HEK293 (cell line): ENCODE measurements around the gene VRK3.

Source experiments
- CTCF ChIA-PET: fragments of 350-600 bp; formaldehyde crosslinking; extraction: SDS; loops from one replicate; lab custom pipeline; 2021; ENCODE audit warnings: antibody characterized with exemption; lab: Yijun Ruan, JAX
- POLR2A ChIA-PET: fragments of 300-600 bp; formaldehyde crosslinking; extraction: SDS; loops from one replicate; lab custom pipeline; 2020; ENCODE audit warnings: antibody characterized with exemption, inconsistent platforms; lab: Yijun Ruan, JAX
- H3K27ac ChIP-seq: fragments of 200-500 bp; sonication (Bioruptor generic); 2 replicates; pipeline ENCODE4 v1.5.1; 2014; ENCODE audit warnings: low read depth, low read length, control low read depth, inconsistent platforms; ENCODE audit errors: extremely low read depth
- H3K36me3 ChIP-seq, 2 experiments: fragments of 200-500 bp in 1 of 2; sonication (Bioruptor generic) in 1 of 2; 1 replicate in 1 of 2; 2 replicates in 1 of 2; pipeline ENCODE4 v1.5.1; 2014 to 2017; ENCODE audit warnings: inconsistent platforms in 2 of 2, low read length in 2 of 2; ENCODE audit not compliant: control insufficient read depth in 2 of 2, insufficient read depth in 1 of 2
- H3K4me1 ChIP-seq: fragments of 200-500 bp; sonication (Bioruptor generic); 2 replicates; pipeline ENCODE4 v1.5.1; 2014; ENCODE audit warnings: mild to moderate bottlenecking, low read length, inconsistent platforms; ENCODE audit not compliant: control insufficient read depth, insufficient read depth
- H3K4me3 ChIP-seq: 2 replicates; pipeline ENCODE4 v1.5.1; 2011; ENCODE audit warnings: low read depth, mild to moderate bottlenecking, control low read depth, low read length, moderate library complexity
- H3K9me3 ChIP-seq: fragments of 200-500 bp; sonication (Bioruptor generic); 2 replicates; pipeline ENCODE4 v1.5.1; 2014; ENCODE audit warnings: low read depth, low read length, inconsistent platforms; ENCODE audit not compliant: control insufficient read depth, insufficient read depth
- BCL11A ChIP-seq: fragments of 450-650 bp; formaldehyde crosslinking; IDR thresholded peaks from 2 replicates; pipeline ENCODE4 v1.5.1; 2016; ENCODE audit warnings: low read depth, missing biosample characterization, missing genetic modification characterization
- GLIS1 ChIP-seq: fragments of 450-650 bp; formaldehyde crosslinking; IDR thresholded peaks from 2 replicates; pipeline ENCODE4 v1.5.1; 2016; ENCODE audit warnings: missing biosample characterization, missing genetic modification characterization
- TRIM28 ChIP-seq: IDR thresholded peaks from 2 replicates; pipeline ENCODE4 v1.6.1; 2011; ENCODE audit warnings: low read length, control low read depth, borderline replicate concordance
- ZFHX2 ChIP-seq: fragments of 450-650 bp; formaldehyde crosslinking; conservative IDR thresholded peaks from 2 replicates; pipeline ENCODE4 v1.5.1; 2016; ENCODE audit warnings: missing biosample characterization, missing genetic modification characterization
- ZNF132 ChIP-seq: fragments of 450-650 bp; formaldehyde crosslinking; IDR thresholded peaks from 2 replicates; pipeline ENCODE4 v1.5.1; 2017; ENCODE audit warnings: missing biosample characterization, missing genetic modification characterization, borderline replicate concordance
- ZNF140 ChIP-seq: fragments of 450-650 bp; formaldehyde crosslinking; IDR thresholded peaks from 2 replicates; pipeline ENCODE4 v1.5.1; 2016; ENCODE audit warnings: missing biosample characterization, missing genetic modification characterization
- ZNF169 ChIP-seq: fragments of 450-650 bp; formaldehyde crosslinking; IDR thresholded peaks from 2 replicates; pipeline ENCODE4 v1.5.1; 2016; ENCODE audit warnings: missing biosample characterization, missing genetic modification characterization
- ZNF202 ChIP-seq: fragments of 450-650 bp; formaldehyde crosslinking; IDR thresholded peaks from 2 replicates; pipeline ENCODE4 v1.5.1; 2016; ENCODE audit warnings: missing biosample characterization, missing genetic modification characterization, borderline replicate concordance
- ZNF266 ChIP-seq: fragments of 450-650 bp; formaldehyde crosslinking; IDR thresholded peaks from 2 replicates; pipeline ENCODE4 v1.5.1; 2016; ENCODE audit warnings: missing biosample characterization, missing genetic modification characterization, low read depth
- ZNF335 ChIP-seq: fragments of 450-650 bp; formaldehyde crosslinking; conservative IDR thresholded peaks from 2 replicates; pipeline ENCODE4 v1.5.1; 2016; ENCODE audit warnings: missing biosample characterization, missing genetic modification characterization
- ZNF416 ChIP-seq: fragments of 450-650 bp; formaldehyde crosslinking; IDR thresholded peaks from 2 replicates; pipeline ENCODE4 v1.5.1; 2016; ENCODE audit warnings: missing biosample characterization, missing genetic modification characterization
- ZNF561 ChIP-seq: fragments of 450-650 bp; IDR thresholded peaks from 2 replicates; pipeline ENCODE4 v1.5.1; 2018; ENCODE audit warnings: missing biosample characterization, missing genetic modification characterization, borderline replicate concordance
- ZNF629 ChIP-seq: fragments of 450-650 bp; formaldehyde crosslinking; IDR thresholded peaks from 2 replicates; pipeline ENCODE4 v1.5.1; 2017; ENCODE audit warnings: missing biosample characterization, missing genetic modification characterization
- ZNF664 ChIP-seq: fragments of 450-650 bp; formaldehyde crosslinking; IDR thresholded peaks from 2 replicates; pipeline ENCODE4 v1.5.1; 2016; ENCODE audit warnings: missing biosample characterization, missing genetic modification characterization
- TF ChIP-seq, protein P1 (sequence below): fragments of 450-650 bp; formaldehyde crosslinking; IDR thresholded peaks from 2 replicates; pipeline ENCODE4 v1.5.1; 2017; ENCODE audit warnings: missing biosample characterization, missing genetic modification characterization
- TF ChIP-seq, protein P2 (sequence below): sonication (generic); formaldehyde crosslinking; IDR thresholded peaks from 2 replicates; pipeline ENCODE4 v1.8.1; 2022; ENCODE audit warnings: mild to moderate bottlenecking, moderate library complexity, missing genetic modification reagents
- TF ChIP-seq, protein P3 (sequence below): fragments of 450-650 bp; formaldehyde crosslinking; IDR thresholded peaks from 2 replicates; pipeline ENCODE4 v1.5.1; 2016; ENCODE audit warnings: missing biosample characterization, missing genetic modification characterization
- TF ChIP-seq, protein P4 (sequence below): fragments of 450-650 bp; formaldehyde crosslinking; IDR thresholded peaks from 2 replicates; pipeline ENCODE4 v1.5.1; 2016; ENCODE audit warnings: missing biosample characterization, missing genetic modification characterization
- TF ChIP-seq, protein P5 (sequence below): fragments of 450-650 bp; formaldehyde crosslinking; IDR thresholded peaks from 2 replicates; pipeline ENCODE4 v1.5.1; 2016; ENCODE audit warnings: missing biosample characterization, missing genetic modification characterization

Gene VRK3

DNA sequence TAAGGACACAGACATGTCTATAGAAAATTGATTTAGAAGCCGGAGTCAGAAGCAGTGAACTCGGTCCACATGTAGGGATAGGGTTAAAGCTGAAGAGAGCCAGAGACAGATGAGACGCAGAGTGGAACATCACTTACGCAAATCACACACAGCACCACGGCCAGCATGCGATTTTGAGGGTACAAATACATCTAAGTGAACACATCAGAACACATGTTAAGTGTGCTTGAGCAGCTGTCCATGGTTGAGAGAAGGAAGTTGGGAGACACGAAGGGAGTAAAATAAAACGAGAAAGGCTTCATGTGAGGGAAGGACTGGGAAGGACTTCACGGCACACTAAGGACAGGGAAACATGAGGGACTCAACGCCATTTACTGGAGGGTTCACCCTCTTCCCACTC lies 38.8 kb downstream of the VRK3 start:
- no peak for TF ChIP-seq ZNF266 (tag by site-specific recombination)
- no peak for TF ChIP-seq ZNF561 (tag by site-specific recombination)
- no peak for TF ChIP-seq GLIS1 (tag by site-specific recombination)
- TF ChIP-seq ZFHX2, result no peak
- no peak for TF ChIP-seq ZNF335 (tag by site-specific recombination)
- TF ChIP-seq, protein P1, sequence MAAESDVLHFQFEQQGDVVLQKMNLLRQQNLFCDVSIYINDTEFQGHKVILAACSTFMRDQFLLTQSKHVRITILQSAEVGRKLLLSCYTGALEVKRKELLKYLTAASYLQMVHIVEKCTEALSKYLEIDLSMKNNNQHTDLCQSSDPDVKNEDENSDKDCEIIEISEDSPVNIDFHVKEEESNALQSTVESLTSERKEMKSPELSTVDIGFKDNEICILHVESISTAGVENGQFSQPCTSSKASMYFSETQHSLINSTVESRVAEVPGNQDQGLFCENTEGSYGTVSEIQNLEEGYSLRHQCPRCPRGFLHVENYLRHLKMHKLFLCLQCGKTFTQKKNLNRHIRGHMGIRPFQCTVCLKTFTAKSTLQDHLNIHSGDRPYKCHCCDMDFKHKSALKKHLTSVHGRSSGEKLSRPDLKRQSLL (tag by site-specific recombination), result no peak
- TF ChIP-seq ZNF202 (tag by site-specific recombination), result no peak
- Histone ChIP-seq H3K27ac (no peak overlapping the region), H3K4me3 (no peak overlapping the region), H3K36me3 (peaks cover 0 to 50% of the 10 kb centered on the region in 2 experiments; a peak in 2 of 3 replicates), H3K4me1 (no peaks in the 10 kb centered on the region), H3K9me3 (no peaks in the 10 kb centered on the region)
- POLR2A ChIA-PET, result interaction anchor here (0.6 kb wide), 1 partner anchor 118 kb away, joined by 4 read pairs; no protein-coding TSS in a partner anchor
- CTCF ChIA-PET, result interaction anchor here (0.7 to 7.9 kb wide), 5 partner anchors 15 to 57 kb away, joined by 3 to 99 read pairs (median 4); partner anchors contain the start of genes ATF5 and NUP62

DNA sequence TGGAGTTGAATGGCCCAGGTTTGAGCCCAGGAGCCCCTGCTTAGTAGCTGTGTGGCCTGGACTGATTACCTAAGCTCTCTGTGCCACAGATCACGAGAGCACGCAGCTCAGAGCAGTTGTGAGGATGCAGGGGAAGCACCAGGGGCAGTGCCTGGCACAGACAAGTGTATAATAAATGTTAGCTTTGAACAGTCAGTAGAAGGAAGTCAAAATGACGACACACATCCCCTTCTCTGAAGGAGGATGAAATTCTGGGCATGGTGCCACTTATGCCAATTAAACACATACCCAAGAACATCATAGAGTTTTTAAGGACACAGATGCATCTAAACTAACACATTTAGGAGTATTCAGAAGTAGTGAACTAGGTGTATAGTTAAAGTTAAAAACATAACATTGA lies 39.3 kb downstream of the VRK3 start:
- ChIA-PET CTCF (interaction anchor here (1.2 to 7.9 kb wide), 4 partner anchors 14 to 57 kb away, joined by 3 to 99 read pairs (median 5); partner anchors contain the start of genes ATF5 and NUP62), POLR2A (no interaction called here)
- Histone ChIP-seq H3K4me3 (no peak overlapping the region), H3K27ac (no peak overlapping the region), H3K4me1 (no peaks in the 10 kb centered on the region), H3K36me3 (peaks cover 0 to 46% of the 10 kb centered on the region in 2 experiments; a peak in 2 of 3 replicates), H3K9me3 (no peaks in the 10 kb centered on the region)
- TF ChIP-seq ZNF629 (tag by site-specific recombination) (no peak), ZNF132 (tag by site-specific recombination) (no peak), ZNF169 (tag by site-specific recombination) (no peak), TRIM28 (no peak), ZNF140 (tag by site-specific recombination) (no peak), BCL11A (tag by site-specific recombination) (no peak), ZNF664 (tag by site-specific recombination) (no peak), ZNF416 (tag by site-specific recombination) (no peak)
- TF ChIP-seq, protein P2, sequence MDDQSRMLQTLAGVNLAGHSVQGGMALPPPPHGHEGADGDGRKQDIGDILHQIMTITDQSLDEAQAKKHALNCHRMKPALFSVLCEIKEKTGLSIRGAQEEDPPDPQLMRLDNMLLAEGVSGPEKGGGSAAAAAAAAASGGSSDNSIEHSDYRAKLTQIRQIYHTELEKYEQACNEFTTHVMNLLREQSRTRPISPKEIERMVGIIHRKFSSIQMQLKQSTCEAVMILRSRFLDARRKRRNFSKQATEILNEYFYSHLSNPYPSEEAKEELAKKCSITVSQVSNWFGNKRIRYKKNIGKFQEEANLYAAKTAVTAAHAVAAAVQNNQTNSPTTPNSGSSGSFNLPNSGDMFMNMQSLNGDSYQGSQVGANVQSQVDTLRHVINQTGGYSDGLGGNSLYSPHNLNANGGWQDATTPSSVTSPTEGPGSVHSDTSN (CRISPR knock-in tag), result no peak
- TF ChIP-seq, protein P3, sequence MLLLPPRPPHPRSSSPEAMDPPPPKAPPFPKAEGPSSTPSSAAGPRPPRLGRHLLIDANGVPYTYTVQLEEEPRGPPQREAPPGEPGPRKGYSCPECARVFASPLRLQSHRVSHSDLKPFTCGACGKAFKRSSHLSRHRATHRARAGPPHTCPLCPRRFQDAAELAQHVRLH, result no peak
- TF ChIP-seq, protein P4, sequence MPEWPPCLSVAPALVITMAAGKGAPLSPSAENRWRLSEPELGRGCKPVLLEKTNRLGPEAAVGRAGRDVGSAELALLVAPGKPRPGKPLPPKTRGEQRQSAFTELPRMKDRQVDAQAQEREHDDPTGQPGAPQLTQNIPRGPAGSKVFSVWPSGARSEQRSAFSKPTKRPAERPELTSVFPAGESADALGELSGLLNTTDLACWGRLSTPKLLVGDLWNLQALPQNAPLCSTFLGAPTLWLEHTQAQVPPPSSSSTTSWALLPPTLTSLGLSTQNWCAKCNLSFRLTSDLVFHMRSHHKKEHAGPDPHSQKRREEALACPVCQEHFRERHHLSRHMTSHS, result no peak
- TF ChIP-seq, protein P5, sequence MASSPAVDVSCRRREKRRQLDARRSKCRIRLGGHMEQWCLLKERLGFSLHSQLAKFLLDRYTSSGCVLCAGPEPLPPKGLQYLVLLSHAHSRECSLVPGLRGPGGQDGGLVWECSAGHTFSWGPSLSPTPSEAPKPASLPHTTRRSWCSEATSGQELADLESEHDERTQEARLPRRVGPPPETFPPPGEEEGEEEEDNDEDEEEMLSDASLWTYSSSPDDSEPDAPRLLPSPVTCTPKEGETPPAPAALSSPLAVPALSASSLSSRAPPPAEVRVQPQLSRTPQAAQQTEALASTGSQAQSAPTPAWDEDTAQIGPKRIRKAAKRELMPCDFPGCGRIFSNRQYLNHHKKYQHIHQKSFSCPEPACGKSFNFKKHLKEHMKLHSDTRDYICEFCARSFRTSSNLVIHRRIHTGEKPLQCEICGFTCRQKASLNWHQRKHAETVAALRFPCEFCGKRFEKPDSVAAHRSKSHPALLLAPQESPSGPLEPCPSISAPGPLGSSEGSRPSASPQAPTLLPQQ (tag by site-specific recombination), result no peak
